Epithelial cell of esophagus (primary cell): ENCODE results near the gene RNF166.

Experiments used
- DNase-seq: peaks from one replicate; pipeline ENCODE4 v3.0.0; 2010; ENCODE audit warnings: low read depth
- H3K4me3 ChIP-seq: 2 replicates; pipeline ENCODE4 v1.5.1; 2011; ENCODE audit warnings: mild to moderate bottlenecking, low read length, control low read depth
- TF ChIP-seq, protein P1 (sequence below): IDR thresholded peaks from 2 replicates; pipeline ENCODE4 v1.5.1; 2011; ENCODE audit warnings: low read depth, mild to moderate bottlenecking, low read length, control low read depth, inconsistent platforms; ENCODE audit not compliant: insufficient read depth; ENCODE audit errors: missing control alignments

RNF166 gene

GRCh38 chr16:88721815-88722755, 15.9 kb upstream of the RNF166 start:
- no peak overlapping the region for H3K4me3 ChIP-seq
- TF ChIP-seq, protein P1, sequence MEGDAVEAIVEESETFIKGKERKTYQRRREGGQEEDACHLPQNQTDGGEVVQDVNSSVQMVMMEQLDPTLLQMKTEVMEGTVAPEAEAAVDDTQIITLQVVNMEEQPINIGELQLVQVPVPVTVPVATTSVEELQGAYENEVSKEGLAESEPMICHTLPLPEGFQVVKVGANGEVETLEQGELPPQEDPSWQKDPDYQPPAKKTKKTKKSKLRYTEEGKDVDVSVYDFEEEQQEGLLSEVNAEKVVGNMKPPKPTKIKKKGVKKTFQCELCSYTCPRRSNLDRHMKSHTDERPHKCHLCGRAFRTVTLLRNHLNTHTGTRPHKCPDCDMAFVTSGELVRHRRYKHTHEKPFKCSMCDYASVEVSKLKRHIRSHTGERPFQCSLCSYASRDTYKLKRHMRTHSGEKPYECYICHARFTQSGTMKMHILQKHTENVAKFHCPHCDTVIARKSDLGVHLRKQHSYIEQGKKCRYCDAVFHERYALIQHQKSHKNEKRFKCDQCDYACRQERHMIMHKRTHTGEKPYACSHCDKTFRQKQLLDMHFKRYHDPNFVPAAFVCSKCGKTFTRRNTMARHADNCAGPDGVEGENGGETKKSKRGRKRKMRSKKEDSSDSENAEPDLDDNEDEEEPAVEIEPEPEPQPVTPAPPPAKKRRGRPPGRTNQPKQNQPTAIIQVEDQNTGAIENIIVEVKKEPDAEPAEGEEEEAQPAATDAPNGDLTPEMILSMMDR, result no peak
- no peak for DNase-seq

GRCh38 chr16:88721236-88721635, 15.0 kb upstream of the RNF166 start:
- TF ChIP-seq, protein P1, result no peak
- no peak overlapping the region for H3K4me3 ChIP-seq
- DNase-seq, result no peak

GRCh38 chr16:88720396-88720970, 14.3 kb upstream of the RNF166 start:
- no peak overlapping the region for H3K4me3 ChIP-seq
- DNase-seq, result no peak
- TF ChIP-seq, protein P1, result no peak

DNA sequence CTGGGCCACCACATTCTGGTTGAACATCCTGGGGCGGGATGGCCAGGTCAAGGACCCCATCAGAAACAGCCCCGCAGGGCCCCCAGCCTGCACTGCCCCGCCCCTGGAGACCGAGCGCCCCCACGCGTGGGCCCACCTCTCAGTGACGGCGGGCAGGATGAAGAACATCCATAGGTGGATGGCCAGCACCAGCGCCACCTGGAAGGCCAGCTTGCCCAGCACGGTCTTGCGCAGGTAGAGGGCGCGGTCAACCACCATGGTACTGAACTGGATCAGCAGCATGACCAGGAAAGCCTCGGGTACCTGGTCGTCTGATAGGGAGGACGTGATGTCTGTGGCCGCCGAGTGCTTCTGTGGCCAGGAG, 13.7 kb upstream of the RNF166 start:
- H3K4me3 ChIP-seq, result no peak overlapping the region
- TF ChIP-seq, protein P1, result no peak
- no peak for DNase-seq

- no peak overlapping the region for H3K4me3 ChIP-seq
- TF ChIP-seq, protein P1, result no peak
- DNase-seq, result no peak
Measured at GRCh38 chr16:88719267-88719932, 13.2 kb upstream of the RNF166 start.

DNA sequence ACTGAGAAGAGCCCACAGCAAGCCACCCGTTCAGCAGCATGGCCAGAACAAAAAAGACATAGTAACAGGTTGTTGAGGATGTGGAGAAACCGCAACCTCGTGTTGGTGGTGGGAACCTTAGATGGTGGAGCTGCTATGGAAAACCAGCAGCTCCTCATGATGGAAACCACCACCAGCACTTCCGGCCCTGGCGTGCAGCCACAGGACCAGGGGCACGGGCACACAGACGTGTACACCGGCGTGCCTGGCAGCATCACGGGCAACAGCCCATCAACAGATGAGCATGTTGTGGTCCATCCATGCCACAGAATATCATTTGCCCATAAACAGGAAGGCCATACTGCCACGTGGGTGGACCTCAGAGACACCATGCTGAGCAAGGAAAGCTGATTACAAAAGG, 12.0 kb upstream of the RNF166 start:
- TF ChIP-seq, protein P1, result no peak
- no peak overlapping the region for H3K4me3 ChIP-seq
- DNase-seq, result no peak
